ENCODE measurements around the gene TRIM7.

- no peak for TF ChIP-seq CTCF (IDR thresholded peaks at IDR 0.05; ENCODE audit: low read depth, low read length, poor library complexity, severe bottlenecking)
- no peak for TF ChIP-seq EZH2phosphoT487 (IDR thresholded peaks at IDR 0.05; ENCODE audit: borderline replicate concordance, low read length)
Measured at GRCh38 chr5:181207960-181208253, 2.9 kb upstream of the TRIM7 start.
